HT1080 (cell line): ENCODE data around the gene HOXC9. TPM values are rescaled to one million over a fixed set of nuclear protein-coding genes. Genes with fewer than 3 reads are reported as not detected.

ENCODE experiments used
- DNase-seq: peaks from one replicate; pipeline ENCODE4 v3.0.0-alpha.2; 2015; ENCODE audit warnings: low read depth
- total RNA-seq: library from RNA; depleted of rRNA; stranded (reverse); fragments of >200 nt; shearing (Covaris generic); gene quantifications from 2 replicates; pipeline ENCODE4 v1.2.3, GENCODE V29; 2014

Gene HOXC9
- total RNA-seq, 1 experiment from 2014 or later, result 12.2 TPM

DNA sequence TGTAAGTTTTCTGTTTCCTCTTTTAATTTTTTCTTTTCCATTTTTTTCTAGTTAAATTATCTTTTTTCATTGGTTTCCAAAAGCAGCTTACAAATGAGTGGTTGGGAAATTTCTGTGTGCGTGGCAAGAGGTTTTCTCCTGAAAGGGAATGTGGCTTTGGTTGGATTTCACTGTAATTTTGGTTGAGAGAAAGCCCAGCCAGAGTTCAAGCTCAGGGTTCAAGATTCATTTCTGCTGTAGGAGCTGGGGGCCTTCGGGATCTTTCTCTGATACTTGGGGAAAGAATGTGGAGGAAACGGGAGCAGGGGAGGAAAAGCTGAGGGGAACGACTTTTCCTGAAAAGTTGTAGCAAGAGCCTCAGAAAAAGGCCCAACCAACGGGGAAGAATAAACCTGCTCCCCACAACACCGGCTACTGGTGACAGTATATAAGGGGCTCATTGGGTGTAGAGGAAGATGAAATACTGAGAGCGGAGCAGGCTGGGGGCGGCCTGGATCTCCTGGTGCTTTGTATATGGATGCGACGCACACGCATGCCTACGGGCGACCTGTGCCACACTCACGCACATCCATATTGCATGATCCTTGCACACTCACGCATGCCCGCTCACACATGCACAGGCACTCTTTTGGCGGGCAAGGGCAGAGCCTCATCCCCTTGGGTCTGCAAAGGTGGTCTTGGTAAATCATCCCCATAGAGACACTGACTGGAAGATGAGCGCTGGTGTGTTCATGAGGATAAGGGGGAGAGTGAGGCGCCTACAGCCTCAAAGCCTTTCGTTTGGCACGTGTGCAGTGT is 13.1 kb upstream of the HOXC9 start:
- no peak for DNase-seq

GRCh38 chr12:53987787-53988230 is 12.2 kb upstream of the HOXC9 start:
- no peak for DNase-seq

- DNase-seq, result no peak
Measured at GRCh38 chr12:53988541-53989226, 11.3 kb upstream of the HOXC9 start.

DNA sequence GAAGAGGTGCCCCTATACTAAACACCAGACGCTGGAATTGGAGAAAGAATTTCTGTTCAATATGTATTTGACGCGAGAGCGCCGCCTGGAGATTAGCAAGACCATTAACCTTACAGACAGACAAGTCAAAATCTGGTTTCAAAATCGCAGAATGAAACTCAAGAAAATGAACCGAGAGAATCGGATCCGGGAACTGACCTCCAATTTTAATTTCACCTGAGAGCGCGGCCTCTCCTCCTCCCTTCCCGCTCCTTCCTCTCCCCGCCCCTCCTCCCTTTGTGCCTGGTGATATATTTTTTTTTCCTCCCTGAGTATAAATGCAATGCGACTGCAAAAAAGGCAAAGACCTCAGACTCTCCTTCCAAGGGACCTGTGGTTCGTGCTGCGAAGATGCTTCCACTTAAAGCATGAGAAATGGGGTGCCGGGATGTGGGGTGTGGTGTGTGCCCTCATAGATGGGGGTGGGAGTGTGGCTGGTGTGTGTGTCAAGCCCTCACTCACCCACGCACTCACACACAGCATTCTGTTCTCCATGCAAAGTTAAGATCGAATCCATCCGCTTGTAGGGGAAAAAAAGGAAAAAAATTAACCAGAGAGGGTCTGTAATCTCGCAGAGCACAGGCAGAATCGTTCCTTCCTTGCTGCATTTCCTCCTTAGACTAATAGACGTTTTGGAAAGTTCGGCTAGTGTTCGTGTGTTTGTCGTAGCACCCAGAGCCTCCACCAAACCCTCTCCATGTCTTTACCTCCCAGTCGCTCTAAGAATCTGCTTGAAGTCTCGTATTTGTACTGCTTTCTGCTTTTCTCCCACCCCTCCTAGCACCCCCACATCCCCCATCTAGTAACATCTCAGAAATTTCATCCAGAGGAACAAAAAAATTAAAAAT is 10.5 kb upstream of the HOXC9 start:
- no peak for DNase-seq

- DNase-seq, result no peak
Measured at GRCh38 chr12:53990311-53991076, 9.5 kb upstream of the HOXC9 start.

DNA sequence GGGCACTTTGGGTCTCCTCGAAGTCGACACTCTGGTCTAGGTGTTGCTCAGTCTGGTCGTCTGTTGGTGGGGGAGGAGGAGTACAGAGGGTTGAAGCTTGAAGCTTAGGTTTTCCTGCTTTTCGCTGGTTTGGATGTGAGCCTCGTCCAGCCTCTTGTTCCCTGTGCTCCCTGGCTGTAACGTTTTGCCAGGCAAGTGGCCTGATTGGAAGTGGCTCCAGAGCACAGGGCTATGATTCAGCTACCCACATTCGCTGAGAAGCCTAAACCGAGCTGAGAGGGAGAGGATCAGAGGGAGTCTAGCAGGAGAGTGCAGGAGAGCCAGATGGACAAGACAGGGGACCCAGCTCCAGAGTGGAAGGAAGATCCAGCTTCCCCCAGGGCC is 8.9 kb upstream of the HOXC9 start:
- no peak for DNase-seq

GRCh38 chr12:53992377-53992889 is 7.5 kb upstream of the HOXC9 start:
- DNase-seq, result no peak

- no peak for DNase-seq
Measured at GRCh38 chr12:53993162-53994008, 6.6 kb upstream of the HOXC9 start.

- DNase-seq, result no peak
Measured at GRCh38 chr12:53994009-53994263, 6.0 kb upstream of the HOXC9 start.

DNA sequence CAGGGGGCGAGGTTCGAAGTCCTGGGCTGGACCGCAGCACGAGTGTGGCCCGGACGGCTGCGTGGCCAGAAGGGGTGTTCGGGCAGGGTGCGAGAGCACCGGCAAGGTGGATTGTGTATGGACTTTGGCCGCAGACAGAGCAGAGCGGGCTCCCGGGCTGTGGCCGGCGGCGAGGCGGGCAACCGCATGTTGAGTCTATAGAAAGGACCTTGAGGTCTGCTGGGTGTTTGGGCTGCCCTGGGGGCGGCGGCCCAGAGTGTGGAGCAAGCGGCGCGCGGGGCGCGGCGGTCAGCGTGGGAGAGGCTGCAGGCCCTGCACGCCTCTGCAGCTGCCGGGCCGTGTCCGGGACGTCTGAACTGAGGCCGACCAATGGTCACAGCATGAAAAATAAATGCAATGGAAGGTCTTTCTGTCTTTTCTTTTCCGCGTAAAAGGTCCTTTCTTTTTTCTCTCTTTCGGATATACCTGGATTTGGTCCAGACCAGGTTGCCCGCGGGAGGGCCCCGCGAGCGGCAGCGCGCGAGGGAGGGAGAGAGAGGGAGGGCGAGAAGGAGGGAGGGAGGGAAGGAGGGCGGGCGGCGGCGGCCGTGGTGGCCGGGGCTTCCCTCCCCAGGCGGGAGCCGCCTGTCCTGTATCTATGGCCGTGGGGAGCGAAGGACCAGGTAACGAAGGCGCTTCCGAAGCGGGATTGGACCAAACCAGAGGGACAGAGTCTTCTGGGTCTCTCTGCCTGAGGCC is 5.5 kb upstream of the HOXC9 start:
- DNase-seq, result no peak

GRCh38 chr12:53995002-53995377 is 5.0 kb upstream of the HOXC9 start:
- DNase-seq, result no peak

DNA sequence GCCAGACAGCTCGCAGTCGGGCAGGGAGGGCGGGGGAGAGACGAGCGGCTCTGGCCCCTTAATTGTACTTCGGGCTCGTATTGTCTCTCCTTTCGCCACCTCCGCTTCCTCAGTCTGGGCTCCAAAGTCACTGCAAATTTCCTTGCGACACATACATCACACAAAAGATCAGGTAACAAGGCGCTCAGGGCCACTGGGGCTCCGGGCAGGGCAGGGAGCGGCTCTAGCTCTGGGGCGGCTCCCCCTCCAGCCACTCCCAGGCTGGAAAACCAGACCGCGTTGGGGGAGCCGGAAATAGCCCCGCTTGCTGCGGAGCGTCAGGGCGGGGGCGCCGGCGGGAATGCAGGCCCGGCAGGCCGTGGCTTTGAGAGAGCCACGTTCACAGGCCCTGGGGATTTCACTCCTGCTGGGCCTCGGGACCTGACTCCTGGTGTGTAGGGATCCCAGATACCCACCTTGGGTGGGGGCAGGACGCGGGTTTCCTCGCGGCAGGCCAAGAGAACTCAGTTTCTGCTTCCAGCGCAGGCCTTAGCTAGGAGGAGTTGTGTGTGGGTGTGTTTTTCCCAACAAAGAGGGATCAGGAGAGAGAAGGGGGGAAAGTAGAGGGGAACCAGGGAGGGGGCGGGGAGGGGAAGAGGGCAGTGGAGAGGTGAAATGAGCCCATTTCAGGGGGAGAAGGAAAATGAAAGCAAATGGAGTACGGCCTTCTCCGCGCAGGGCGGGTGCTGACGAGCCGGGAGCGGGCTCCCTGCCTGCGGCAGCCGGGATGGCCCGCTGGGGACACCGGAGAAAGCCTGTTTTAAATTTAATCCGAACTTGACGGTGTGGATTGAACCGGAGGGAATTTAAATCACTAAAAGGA is 4.4 kb upstream of the HOXC9 start:
- peak; percentile 79 for DNase-seq

DNA sequence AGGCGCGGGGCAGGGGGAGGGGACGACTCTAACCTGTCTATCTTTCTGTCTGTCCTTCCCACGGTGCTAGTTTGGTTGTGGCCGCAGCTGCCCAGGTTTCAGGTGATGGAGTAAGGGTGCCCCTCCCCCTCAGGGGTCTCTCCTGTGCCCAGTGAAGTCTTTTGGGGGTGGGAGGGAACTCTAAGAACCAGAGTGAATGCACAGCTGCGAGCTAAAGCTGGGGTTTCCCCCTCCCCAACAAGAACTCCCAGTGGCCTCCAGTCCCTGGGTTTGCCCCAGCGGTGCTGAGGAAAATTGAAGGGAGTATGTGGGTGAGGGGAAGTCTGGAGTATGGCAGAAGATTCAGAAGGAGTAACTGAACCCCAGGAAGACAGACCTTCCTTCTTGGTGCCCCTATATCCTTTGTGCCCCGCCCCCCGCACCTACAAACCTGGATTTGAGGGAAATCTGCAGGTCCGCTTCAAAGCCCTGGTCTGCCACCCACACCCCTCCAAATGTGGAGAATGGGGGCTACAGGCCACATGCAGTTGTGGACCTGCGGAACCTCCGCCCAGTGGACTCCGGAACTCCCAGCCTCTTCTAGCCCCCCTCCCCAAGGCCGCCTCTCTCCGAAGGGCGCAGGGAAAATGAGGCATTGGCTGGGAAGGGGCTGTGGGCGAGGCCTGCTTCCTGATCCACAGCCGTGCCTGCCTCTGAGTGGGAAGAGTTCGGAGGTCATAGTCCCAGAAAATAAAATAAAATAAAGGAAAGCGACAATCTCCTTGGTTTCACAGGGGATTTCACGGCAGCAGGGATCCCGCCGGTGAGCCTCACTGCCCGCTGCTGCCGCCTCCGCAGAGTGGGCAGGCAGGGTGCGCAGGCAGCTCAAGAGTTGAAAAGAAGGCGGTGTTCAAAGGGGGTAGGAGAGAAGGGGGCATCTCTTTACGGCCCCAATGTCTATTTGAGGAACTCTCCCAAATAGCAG is 3.4 kb upstream of the HOXC9 start:
- DNase-seq, result no peak

DNA sequence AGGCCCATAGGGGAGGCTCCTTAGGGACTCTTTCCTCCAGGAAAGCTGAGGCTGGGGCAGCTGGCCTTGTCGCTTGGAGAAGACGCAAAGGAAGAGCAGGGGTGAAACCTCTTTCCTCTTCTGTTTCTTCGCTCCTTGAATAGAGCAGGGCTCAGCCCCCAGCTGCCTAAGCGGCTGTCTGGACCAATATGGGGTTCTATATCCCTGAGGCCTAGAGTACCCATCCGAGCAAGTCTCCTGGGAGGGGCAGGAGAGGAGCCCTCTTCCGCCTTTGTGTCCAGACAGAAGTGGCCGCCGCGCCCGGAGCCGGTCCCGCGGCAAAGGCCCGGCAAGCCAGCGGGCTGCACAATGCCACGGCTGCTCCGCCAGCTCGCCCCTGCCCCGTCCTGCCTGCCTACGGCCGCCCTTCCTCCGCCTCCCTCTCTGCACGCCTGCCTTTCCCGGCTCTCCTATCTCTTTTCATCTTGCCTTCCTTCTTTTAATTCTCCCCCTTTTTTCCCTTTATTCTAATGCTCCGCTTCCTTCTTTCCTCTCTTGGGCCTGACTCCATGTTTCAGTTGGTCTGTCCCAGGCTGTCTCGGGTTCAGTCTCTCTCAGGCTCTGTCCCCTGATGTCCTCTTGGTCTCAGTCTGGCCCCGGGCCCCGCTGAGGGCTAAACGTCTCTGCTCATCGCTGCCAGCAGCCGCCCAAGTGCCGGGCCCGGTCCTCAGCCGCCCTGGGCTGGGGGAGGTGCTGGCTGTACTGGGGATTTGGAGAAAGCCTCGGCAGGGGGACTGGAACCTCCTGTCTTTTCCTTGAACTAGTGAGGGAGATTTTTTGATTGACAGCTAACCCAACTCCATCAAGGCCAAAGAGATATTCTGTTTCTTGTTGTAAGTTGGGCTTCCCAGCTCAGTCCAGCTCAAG is 2.5 kb upstream of the HOXC9 start:
- no peak for DNase-seq

DNA sequence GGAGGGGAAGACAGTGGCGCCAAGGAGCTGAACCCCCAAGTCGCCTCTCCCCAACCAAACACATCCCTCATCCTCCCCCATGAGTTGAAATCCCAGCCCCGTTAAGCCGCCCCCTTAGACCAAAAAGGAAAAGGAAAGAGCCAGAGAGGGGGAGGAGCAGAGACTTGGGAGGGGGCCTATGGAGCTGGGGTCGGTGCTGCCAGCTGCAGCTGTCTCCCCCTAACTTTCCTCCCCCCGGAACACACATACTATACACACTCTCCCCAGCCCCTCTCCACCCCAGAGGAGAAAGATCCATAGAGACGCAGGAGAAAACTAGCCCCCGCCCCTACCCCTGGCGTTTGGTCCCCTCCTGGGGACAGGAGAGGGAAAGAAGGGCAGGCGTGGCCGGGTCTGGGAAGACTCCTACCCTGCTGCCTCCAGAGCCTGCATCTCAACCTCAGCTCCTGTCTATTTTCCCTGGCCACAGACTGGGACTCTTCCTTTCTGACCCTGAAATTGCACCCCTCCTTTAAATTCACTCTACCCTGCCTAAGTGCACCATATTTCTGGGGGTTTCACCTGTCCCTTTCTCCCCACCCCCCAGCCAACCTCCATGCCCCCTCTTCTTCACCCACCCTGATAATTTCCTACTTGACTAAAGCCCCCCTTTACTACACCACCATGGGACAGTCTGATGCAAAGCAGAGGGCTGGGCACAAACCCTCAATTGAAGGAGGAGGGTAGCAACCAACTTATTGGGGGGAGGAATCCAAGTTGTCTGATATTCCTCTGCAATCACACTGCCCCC is 1.7 kb upstream of the HOXC9 start:
- DNase-seq, result no peak

GRCh38 chr12:53998900-53999236 is 1.1 kb upstream of the HOXC9 start:
- DNase-seq, result no peak
